Measurements from ENCODE around the gene CYP4F22. TPM values are rescaled to one million over a fixed set of nuclear protein-coding genes. Genes with fewer than 3 reads are reported as not detected.

CYP4F22 gene
- total and polyA plus RNA-seq, 2 of the 8 experiments (the other 6 are each of a cell fraction or from before 2014, with no cell fraction given), result not detected

Other genes with a start within 250 kb of the CYP4F22 start
- 144 and 146 TPM in 2 replicates for gene BRD4, start 176.0 kb upstream of the CYP4F22 start, total RNA-seq (2021; fragmentation: NEBNext Ultra II Directional; extraction: Animal tissue kit (Norgen Biotek cat#: 25700))
- gene BRD4, start 176.0 kb upstream of the CYP4F22 start, polyA plus RNA-seq (2011; rRNA removed), result 14.1 and 17.6 TPM in 2 replicates
- gene AKAP8, start 128.7 kb upstream of the CYP4F22 start, total RNA-seq (2021; fragmentation: NEBNext Ultra II Directional; extraction: Animal tissue kit (Norgen Biotek cat#: 25700)), result 41.0 and 41.3 TPM in 2 replicates
- gene AKAP8, start 128.7 kb upstream of the CYP4F22 start, polyA plus RNA-seq (2011; rRNA removed), result 17.0 and 20.8 TPM in 2 replicates
- 127 and 138 TPM in 2 replicates for gene AKAP8L, start 89.5 kb upstream of the CYP4F22 start, total RNA-seq (2021; fragmentation: NEBNext Ultra II Directional; extraction: Animal tissue kit (Norgen Biotek cat#: 25700))
- gene AKAP8L, start 89.5 kb upstream of the CYP4F22 start, polyA plus RNA-seq (2011; rRNA removed), result 75.1 and 149 TPM in 2 replicates
- 33.2 and 34.4 TPM in 2 replicates for gene WIZ, start 58.6 kb upstream of the CYP4F22 start, total RNA-seq (2021; fragmentation: NEBNext Ultra II Directional; extraction: Animal tissue kit (Norgen Biotek cat#: 25700))
- gene WIZ, start 58.6 kb upstream of the CYP4F22 start, polyA plus RNA-seq (2011; rRNA removed), result 12.5 and 22.7 TPM in 2 replicates
- gene RASAL3, start 44.0 kb upstream of the CYP4F22 start, total RNA-seq (2021; fragmentation: NEBNext Ultra II Directional; extraction: Animal tissue kit (Norgen Biotek cat#: 25700)), result 0.19 TPM in 2 replicates
- 0.63 and 2.4 TPM in 2 replicates for gene RASAL3, start 44.0 kb upstream of the CYP4F22 start, polyA plus RNA-seq (2011; rRNA removed)
- gene PGLYRP2, start 29.0 kb upstream of the CYP4F22 start, total RNA-seq (2021; fragmentation: NEBNext Ultra II Directional; extraction: Animal tissue kit (Norgen Biotek cat#: 25700)), result not detected in 2 replicates
- not detected in 2 replicates for gene PGLYRP2, start 29.0 kb upstream of the CYP4F22 start, polyA plus RNA-seq (2011; rRNA removed)
- gene CYP4F8, start 106.7 kb downstream of the CYP4F22 start, total RNA-seq (2021; fragmentation: NEBNext Ultra II Directional; extraction: Animal tissue kit (Norgen Biotek cat#: 25700)), result not detected in 2 replicates
- gene CYP4F8, start 106.7 kb downstream of the CYP4F22 start, polyA plus RNA-seq (2011; rRNA removed), result not detected in 2 replicates
- gene CYP4F3, start 132.4 kb downstream of the CYP4F22 start, total RNA-seq (2021; fragmentation: NEBNext Ultra II Directional; extraction: Animal tissue kit (Norgen Biotek cat#: 25700)), result not detected in 2 replicates
- not detected in 2 replicates for gene CYP4F3, start 132.4 kb downstream of the CYP4F22 start, polyA plus RNA-seq (2011; rRNA removed)
- gene CYP4F12, start 164.6 kb downstream of the CYP4F22 start, total RNA-seq (2021; fragmentation: NEBNext Ultra II Directional; extraction: Animal tissue kit (Norgen Biotek cat#: 25700)), result not detected in 2 replicates
- not detected in 2 replicates for gene CYP4F12, start 164.6 kb downstream of the CYP4F22 start, polyA plus RNA-seq (2011; rRNA removed)
- gene OR10H2, start 219.5 kb downstream of the CYP4F22 start, total RNA-seq (2021; fragmentation: NEBNext Ultra II Directional; extraction: Animal tissue kit (Norgen Biotek cat#: 25700)), result not detected in 2 replicates
- gene OR10H2, start 219.5 kb downstream of the CYP4F22 start, polyA plus RNA-seq (2011; rRNA removed), result not detected in 2 replicates
- gene OR10H3, start 229.5 kb downstream of the CYP4F22 start, total RNA-seq (2021; fragmentation: NEBNext Ultra II Directional; extraction: Animal tissue kit (Norgen Biotek cat#: 25700)), result not detected in 2 replicates
- gene OR10H3, start 229.5 kb downstream of the CYP4F22 start, polyA plus RNA-seq (2011; rRNA removed), result not detected in 2 replicates